Measurements from ENCODE around the gene HOXC4.

HOXC4 gene

DNA sequence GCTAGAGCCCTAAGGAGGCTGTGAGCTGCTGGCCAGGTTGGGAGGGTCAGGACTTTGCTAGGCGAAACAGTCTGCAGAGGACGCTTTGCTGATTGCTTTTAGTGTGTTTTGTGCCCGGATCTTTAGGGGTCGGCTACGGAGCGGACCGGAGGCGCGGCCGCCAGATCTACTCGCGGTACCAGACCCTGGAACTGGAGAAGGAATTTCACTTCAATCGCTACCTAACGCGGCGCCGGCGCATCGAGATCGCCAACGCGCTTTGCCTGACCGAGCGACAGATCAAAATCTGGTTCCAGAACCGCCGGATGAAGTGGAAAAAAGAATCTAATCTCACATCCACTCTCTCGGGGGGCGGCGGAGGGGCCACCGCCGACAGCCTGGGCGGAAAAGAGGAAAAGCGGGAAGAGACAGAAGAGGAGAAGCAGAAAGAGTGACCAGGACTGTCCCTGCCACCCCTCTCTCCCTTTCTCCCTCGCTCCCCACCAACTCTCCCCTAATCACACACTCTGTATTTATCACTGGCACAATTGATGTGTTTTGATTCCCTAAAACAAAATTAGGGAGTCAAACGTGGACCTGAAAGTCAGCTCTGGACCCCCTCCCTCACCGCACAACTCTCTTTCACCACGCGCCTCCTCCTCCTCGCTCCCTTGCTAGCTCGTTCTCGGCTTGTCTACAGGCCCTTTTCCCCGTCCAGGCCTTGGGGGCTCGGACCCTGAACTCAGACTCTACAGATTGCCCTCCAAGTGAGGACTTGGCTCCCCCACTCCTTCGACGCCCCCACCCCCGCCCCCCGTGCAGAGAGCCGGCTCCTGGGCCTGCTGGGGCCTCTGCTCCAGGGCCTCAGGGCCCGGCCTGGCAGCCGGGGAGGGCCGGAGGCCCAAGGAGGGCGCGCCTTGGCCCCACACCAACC is 23.9 kb upstream of the HOXC4 start:
- no peak for DNase-seq (ENCODE audit: low read depth)

DNA sequence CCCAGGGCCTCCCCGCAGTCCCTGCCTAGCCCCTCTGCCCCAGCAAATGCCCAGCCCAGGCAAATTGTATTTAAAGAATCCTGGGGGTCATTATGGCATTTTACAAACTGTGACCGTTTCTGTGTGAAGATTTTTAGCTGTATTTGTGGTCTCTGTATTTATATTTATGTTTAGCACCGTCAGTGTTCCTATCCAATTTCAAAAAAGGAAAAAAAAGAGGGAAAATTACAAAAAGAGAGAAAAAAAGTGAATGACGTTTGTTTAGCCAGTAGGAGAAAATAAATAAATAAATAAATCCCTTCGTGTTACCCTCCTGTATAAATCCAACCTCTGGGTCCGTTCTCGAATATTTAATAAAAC is 23.2 kb upstream of the HOXC4 start:
- no peak for DNase-seq (ENCODE audit: low read depth)

DNA sequence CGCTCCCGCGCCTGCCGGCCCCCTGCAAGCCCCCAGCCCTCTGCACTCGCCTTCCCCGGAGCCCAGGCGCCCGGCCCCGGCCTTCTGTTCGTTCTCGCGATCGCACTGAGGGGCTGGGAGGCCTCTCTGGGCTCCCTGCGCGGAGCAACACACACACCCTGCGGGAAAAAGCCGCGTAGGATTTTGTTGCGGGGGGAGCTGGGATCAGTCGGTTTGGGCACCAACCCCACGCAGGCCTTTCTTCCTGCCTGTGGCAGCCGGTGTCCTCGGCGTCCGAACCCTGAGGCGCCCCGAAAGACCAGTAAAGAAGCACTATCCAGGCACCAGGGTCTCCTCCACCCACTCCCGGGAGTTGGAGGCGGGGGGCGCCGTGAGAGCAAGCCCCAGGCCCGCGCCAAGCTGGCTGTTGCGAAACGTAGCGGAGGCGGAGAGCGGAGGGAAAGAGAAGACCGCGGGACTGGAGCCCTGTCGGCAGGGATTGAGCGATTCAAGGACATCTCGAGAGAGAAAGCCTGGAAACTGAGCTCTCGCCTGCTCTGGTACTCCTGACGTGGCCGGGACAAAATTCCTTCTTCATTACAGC is 22.7 kb upstream of the HOXC4 start:
- DNase-seq (ENCODE audit: low read depth): peak; percentile 68

DNA sequence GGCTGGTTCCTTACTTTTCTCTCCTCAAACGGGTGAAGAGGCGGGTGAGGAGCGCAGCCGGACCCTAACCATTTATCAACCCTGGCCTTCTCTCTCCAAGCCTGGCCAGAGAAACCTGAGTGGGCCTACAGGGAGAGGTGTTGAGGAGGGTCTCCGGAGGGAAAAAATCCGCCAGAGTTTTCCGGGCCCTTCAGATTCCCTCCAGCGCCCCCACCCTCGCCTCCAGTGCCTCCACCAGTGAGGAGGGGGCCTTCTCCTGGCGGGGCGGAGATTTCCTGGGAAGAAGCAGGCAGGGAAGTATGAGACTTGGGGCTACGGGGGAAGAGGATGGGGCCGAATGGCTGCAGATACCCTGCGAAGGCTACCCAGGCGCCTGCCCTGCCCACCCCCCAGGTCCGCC is 22.2 kb upstream of the HOXC4 start:
- no peak for DNase-seq (ENCODE audit: low read depth)

DNA sequence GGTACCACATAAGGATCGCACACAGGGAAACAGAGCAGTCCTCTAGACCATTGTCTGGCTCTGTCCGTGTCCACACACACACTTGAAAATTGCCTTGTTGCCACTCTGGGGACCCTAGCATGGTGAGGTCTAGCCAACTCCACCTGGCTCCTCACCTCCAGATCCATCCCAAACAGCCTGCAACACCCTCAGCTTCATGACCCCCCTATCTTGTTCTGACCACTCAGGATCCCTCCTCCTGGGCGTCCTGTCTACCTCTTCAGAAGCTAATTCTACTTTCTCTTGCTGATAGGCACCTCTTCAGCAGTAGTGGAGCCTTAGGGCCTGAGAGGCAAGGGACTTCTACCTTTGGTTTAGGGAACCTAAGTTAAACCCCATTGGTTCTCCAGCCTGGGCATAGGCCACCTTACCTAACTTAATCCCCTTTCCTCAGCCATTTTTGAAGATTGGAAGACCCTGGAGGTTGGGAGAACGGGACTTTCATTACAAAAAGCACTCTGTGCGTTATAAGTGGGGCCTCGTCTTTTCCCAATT is 21.5 kb upstream of the HOXC4 start:
- DNase-seq (ENCODE audit: low read depth): no peak

DNA sequence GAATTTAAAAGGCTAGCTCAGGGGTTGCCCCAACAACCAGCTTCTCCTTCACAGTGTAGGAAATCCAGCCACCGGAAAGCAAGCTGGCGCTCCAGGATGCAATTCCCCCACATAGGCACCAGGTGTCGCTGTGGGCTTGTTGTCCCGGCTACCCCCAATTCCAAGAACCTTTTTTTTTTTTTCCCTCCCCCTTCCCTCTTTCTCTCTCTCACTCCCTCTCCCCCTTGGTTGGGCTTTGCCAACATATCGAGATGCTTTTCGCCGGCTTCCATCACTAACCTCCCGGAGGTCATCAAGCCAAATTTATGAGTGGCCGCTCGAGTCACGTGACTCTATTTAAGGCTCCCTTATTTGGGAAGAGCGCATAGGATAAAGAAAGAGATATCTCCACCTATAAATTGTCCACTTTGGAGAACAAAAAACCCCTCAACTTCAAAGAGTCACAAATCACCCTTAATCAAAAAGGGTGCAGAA is 21.0 kb upstream of the HOXC4 start, which contains the start of gene HOXC5:
Gene HOXC5 (plus strand): TSS at position 424 of the 474 bp plus-strand sequence. CDS start 73 bp downstream, outside the sequence.
- DNase-seq (ENCODE audit: low read depth): peak; percentile 64

DNA sequence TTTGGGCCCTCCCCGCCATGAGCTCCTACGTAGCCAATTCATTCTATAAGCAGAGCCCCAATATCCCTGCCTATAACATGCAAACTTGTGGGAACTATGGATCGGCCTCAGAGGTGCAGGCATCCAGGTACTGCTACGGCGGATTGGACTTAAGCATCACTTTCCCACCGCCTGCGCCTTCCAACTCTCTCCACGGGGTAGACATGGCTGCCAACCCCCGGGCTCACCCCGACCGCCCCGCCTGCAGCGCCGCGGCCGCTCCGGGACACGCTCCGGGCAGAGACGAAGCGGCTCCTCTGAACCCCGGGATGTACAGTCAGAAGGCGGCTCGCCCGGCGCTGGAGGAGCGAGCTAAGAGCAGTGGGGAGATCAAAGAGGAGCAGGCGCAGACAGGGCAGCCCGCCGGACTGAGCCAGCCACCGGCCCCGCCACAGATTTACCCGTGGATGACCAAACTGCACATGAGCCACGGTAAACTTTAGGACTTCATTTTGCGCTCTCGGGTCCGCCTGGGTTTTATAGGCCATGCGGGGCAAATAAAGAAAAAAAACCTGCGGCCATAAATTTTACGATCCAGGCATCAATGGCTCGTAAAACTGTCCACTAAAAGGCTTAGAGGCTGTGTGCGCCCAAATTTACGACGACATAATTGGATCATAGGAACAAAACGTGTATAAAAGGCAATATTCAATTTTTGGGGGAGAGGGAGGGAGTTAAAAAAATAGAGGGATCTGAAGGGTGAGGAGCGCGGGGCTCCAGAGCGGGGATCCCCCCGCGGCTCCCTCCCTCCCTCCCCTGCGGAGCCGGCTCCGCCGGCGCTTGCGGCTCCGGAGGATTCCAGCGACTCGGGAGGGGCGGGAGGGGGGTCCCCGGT is 20.3 kb upstream of the HOXC4 start:
- peak; percentile 50 for DNase-seq (ENCODE audit: low read depth)

DNA sequence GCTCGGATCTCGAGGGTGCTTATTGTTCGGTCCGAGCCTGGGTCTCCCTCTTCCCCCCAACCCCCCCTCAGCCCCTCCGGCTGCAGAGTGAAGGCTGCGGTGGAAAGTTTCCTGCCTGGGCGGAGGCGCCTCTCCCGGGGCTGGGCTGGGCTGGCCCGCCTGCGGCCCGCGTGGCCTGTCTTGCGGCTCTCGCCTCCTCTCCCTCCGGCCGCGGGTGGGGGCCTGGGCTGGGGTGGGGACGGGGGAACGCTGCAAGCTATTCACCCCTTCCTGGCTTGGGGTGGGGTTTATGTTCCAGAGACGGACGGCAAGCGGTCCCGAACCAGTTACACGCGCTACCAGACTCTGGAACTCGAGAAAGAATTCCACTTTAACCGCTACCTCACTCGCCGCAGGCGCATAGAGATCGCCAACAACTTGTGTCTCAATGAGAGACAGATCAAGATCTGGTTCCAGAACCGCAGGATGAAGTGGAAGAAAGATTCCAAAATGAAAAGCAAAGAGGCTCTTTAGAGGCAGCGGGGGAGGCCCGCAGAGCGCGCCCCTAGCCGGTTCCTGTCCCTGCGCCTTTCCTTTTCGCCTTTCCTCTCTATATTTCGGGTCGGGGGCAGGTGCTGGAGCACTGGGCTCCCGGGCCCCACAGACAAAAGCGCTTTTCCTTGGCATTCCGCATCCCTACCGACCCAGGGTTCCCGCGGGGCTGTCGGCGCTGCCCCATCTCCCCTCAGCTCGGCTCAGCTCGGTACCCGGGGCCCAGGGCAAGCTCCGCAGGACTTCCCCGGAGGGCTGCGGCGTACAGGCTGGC is 19.5 kb upstream of the HOXC4 start:
- DNase-seq (ENCODE audit: low read depth): peak; percentile 11

DNA sequence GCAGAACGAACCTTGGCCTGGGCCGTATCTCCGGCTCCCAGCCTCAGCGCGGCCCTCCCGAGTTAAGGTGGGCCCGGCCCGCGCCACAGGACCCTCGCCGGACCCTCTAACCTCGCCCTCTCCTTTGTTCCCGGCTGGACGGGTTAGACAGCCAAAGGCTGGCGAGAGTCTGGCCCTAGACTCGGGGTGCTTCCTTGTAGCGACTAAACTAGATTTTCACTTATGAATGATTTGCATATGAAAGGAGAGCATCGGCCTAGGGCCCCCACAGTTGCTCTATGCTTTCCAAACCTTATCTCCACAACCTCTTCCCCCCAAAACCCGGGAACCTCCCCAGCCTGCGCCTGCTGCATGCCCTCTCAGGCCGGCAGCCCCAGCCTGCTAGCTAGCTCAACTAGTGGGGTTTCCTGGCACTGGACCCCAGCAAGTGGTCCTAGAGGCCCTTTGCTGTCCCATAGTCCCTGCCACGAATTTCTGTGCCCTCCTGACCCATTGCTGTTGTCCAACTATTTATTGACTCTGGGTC is 18.8 kb upstream of the HOXC4 start:
- no peak for DNase-seq (ENCODE audit: low read depth)

DNA sequence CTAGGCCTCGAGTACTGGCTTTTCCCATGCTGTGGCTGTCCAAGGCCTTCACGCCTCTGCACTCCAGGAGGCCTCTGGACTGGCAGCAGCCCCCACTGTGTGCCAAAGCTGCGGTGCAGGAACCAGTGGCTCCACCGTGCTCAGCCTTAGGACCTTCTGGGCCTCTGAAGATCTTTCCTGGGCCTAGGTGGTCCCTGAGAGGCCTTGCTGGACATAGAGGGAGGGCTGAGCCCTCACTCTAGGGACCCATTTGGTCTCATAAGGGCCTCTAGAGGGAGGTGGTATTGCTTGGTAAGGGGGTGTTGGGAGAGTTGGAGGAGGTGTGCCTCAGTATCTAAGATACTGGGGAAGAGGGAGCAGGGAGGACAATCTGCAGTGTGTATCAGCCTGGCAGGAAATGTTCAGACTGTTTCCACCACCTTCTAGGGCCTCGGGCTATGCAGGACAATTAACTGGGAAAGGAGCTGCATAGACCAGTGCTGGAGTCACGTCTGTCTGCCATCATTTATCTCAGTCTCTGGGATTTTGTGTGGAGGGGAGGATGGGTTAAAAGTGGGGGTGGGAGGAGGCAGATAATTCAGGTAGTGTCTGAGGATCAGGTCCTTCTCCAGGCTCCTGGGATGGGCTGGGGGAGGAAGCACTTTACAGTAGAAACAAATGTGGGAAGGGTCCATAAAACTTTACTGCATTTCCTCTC is 17.9 kb upstream of the HOXC4 start:
- no peak for DNase-seq (ENCODE audit: low read depth)

GRCh38 chr12:54036620-54037359 is 16.8 kb upstream of the HOXC4 start:
- DNase-seq (ENCODE audit: low read depth): no peak

- DNase-seq (ENCODE audit: low read depth): no peak
These were observed 16.0 kb upstream of the HOXC4 start for GRCh38 chr12:54037360-54038283.

DNA sequence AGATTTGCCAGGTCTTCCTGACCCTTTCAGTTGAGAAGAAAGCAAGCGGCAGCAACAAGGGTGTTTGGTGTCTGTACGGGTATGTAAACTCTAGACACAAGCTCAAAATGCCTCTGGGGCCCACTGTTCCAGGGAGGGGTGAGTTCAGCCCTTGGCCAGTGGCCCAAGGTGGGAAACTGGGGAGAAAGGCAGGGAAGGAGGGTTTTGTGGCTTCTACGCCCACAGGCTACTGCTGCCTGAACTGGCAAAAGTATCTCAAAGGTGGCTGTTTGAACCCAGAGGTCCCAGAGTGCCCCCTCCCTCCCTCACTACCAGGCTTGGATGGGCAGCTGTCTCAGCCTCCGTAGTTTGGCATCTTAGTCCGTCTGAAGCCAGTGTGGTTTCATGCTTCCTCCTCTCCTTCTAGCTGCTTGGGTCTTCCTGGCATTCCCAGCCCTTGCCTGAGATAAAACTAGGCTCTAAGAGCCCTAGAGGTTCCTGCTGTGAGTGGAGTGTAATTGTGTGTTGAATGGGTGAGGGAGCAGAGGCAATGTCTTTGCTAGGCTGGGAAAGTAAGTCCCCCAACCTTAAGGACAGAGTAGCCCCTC is 15.3 kb upstream of the HOXC4 start:
- DNase-seq (ENCODE audit: low read depth): no peak

DNA sequence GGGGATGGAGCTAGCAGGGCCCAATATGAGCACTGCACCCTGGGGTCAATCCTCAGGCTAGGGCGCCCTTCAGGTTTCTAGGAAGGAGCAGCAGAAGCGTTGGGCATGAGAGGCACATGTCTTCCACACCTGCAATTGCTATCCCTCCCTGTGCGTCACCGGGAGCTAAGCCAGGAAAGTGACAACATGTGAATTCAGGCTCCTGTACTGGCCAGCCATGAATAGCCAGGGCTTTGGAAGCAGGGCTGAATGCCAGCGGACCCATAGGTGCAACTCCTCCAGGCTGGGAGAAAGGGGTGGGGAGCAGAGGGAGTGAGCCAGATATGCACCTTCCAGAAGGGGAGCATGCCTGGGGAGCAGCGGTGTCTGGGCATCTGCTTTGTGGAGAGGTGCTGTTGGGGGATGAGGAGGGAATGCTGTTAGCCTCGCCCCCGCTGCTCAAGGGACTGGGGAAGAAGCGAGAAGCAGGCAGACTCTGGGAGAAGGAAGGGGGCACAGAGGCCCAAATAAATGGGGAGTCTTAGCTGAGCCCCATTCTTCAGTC is 14.7 kb upstream of the HOXC4 start:
- DNase-seq (ENCODE audit: low read depth): no peak

DNA sequence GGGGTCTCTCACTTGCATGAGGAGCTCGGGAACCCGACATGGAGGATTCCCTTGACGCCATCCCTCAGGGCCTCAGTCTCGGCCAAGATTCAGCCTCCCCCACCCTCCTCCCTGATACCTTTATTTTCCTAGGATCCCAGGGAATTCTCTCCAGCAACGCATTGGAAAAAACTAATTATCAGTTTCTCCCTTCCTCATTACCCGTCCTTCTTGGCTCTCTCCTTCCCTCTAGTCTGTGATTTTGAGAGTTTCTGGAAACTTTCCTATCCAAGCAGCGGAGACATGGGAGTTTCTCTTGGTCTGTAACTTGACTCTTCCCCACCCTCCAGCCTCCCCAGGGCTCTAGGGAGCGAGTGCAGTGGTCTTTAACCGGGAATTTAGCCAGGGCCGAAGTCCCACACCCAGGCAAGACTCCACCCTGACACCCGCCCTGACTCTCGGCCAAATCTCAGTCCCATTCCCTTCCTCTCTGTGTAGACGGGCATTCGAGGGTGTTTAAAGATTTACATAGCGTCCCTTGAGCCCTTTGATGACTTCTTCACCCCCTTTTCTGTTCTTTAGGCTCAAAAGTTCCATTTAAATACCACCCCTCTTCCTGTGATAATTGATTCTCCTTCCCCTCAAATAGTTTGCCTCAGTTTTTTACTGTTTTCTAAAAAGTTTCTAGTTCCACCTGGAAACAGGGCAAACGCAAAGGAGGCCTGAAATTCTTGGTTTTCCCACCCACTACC is 14.1 kb upstream of the HOXC4 start:
- no peak for DNase-seq (ENCODE audit: low read depth)

- no peak for DNase-seq (ENCODE audit: low read depth)
These were observed 13.5 kb upstream of the HOXC4 start for GRCh38 chr12:54040148-54040494.

- DNase-seq (ENCODE audit: low read depth): no peak
These were observed 13.0 kb upstream of the HOXC4 start for GRCh38 chr12:54040648-54041047.

Measured in iris pigment epithelial cell (primary cell).